Common myeloid progenitor, CD34-positive (primary cell): ENCODE data around the gene CD99L2.
A peak's percentile ranks its signal among the peaks of the same experiment; 100 is the strongest.

ENCODE experiments used
- CTCF ChIA-PET: fragments of 350-600 bp; sonication (Branson Sonifier 250); formaldehyde crosslinking; loops from one replicate; lab custom pipeline; 2021; ENCODE audit warnings: antibody characterized with exemption; lab: Charles Lee
- POLR2A ChIA-PET: fragments of 350-600 bp; sonication (Branson Sonifier 250); formaldehyde crosslinking; loops from one replicate; lab custom pipeline; 2021; ENCODE audit warnings: antibody characterized with exemption; lab: Charles Lee
- DNase-seq, 3 donors: peaks; one replicate each; pipeline versions ENCODE4 v3.0.0 to v3.0.0-alpha.2; 2013
- H3K27ac ChIP-seq, 2 experiments: 1 replicate in 1 of 2; 2 replicates in 1 of 2; pipeline ENCODE4 v1.7.0; 2013; ENCODE audit warnings: inconsistent platforms in 2 of 2, low read length in 2 of 2, mild to moderate bottlenecking in 2 of 2, low read depth in 1 of 2, moderate library complexity in 1 of 2; ENCODE audit not compliant: severe bottlenecking in 2 of 2, insufficient read depth in 1 of 2, poor library complexity in 1 of 2
- H3K27me3 ChIP-seq, 5 experiments: replicated peaks in 2 of 5; 1 replicate in 3 of 5; 2 replicates in 2 of 5; pipeline versions ENCODE4 v1.6.1 to v1.7.0; 2013; ENCODE audit warnings: low read length in 4 of 5, mild to moderate bottlenecking in 2 of 5, moderate library complexity in 2 of 5, inconsistent platforms in 1 of 5; ENCODE audit not compliant: insufficient read depth in 5 of 5, control insufficient read depth in 4 of 5
- H3K36me3 ChIP-seq, 4 experiments: 1 replicate in 2 of 4; 2 replicates in 2 of 4; pipeline versions ENCODE4 v1.6.1 to v1.7.0; 2013; ENCODE audit warnings: low read length in 3 of 4, control low read depth in 1 of 4, mild to moderate bottlenecking in 1 of 4; ENCODE audit not compliant: control insufficient read depth in 4 of 4, insufficient read depth in 4 of 4
- H3K4me1 ChIP-seq, 4 experiments: 1 replicate in 3 of 4; 2 replicates in 1 of 4; pipeline versions ENCODE4 v1.6.1 to v1.7.1; 2013; ENCODE audit warnings: low read length in 3 of 4, mild to moderate bottlenecking in 3 of 4, control low read depth in 1 of 4, inconsistent platforms in 1 of 4, moderate library complexity in 1 of 4; ENCODE audit not compliant: control insufficient read depth in 4 of 4, insufficient read depth in 4 of 4; ENCODE audit errors: control extremely low read depth in 1 of 4
- H3K4me3 ChIP-seq, 7 experiments: 1 replicate in 4 of 7; 2 replicates in 3 of 7; pipeline versions ENCODE4 v1.5.1 to v1.7.0; 2013; ENCODE audit warnings: mild to moderate bottlenecking in 7 of 7, low read length in 6 of 7, moderate library complexity in 6 of 7, inconsistent platforms in 2 of 7, low read depth in 2 of 7, control low read depth in 1 of 7; ENCODE audit not compliant: insufficient read depth in 4 of 7, control insufficient read depth in 1 of 7; ENCODE audit errors: extremely low read depth in 1 of 7
- H3K9me3 ChIP-seq, 5 experiments: 1 replicate in 4 of 5; 2 replicates in 1 of 5; pipeline versions ENCODE4 v1.6.1 to v1.7.1; 2013; ENCODE audit warnings: low read length in 4 of 5, mild to moderate bottlenecking in 2 of 5, inconsistent platforms in 1 of 5, low read depth in 1 of 5, moderate library complexity in 1 of 5; ENCODE audit not compliant: control insufficient read depth in 4 of 5, insufficient read depth in 2 of 5; ENCODE audit errors: control extremely low read depth in 1 of 5
- WGBS: methylation state at CpG from one replicate; pipeline ENCODE4 v1.1.5; 2013; ENCODE audit not compliant: insufficient coverage; 5-methylcytosine and 5-hydroxymethylcytosine counted together

The CD99L2 gene

GRCh38 chrX:150775569-150776350 lies 122.7 kb downstream of the CD99L2 start:
- Histone ChIP-seq H3K4me1 (no peaks in the 10 kb centered on the region), H3K27ac (no peak overlapping the region), H3K9me3 (no peaks in the 10 kb centered on the region), H3K4me3 (no peak overlapping the region), H3K36me3 (peaks cover 0 to 13% (median 2%) of the 10 kb centered on the region in 4 experiments), H3K27me3 (no peaks in the 10 kb centered on the region)
- WGBS: 94% methylated on average over 12 of the region's 18 CpGs
- DNase-seq: no peak
- POLR2A ChIA-PET: no interaction called here
- CTCF ChIA-PET: interaction anchor here (0.9 to 1.2 kb wide), 2 partner anchors 304 to 308 kb away, joined by 3 read pairs; no protein-coding TSS in a partner anchor

GRCh38 chrX:150774798-150775568 lies 123.5 kb downstream of the CD99L2 start:
- ChIA-PET CTCF (interaction anchor here (0.6 to 8.0 kb wide), 5 partner anchors 11 to 586 kb away, joined by 3 to 71 read pairs (median 3); no protein-coding TSS in a partner anchor), POLR2A (no interaction called here)
- Histone ChIP-seq H3K27me3 (no peaks in the 10 kb centered on the region), H3K36me3 (peaks cover 0 to 16% (median 2%) of the 10 kb centered on the region in 4 experiments), H3K9me3 (no peaks in the 10 kb centered on the region), H3K27ac (no peak overlapping the region), H3K4me3 (no peak overlapping the region), H3K4me1 (no peaks in the 10 kb centered on the region)
- 94% methylated on average over 11 of the region's 14 CpGs for whole genome bisulfite sequencing
- no peak for DNase-seq

- ChIA-PET CTCF (interaction anchor here (0.7 to 8.0 kb wide), 3 partner anchors 10 to 309 kb away, joined by 3 to 71 read pairs (median 3); no protein-coding TSS in a partner anchor), POLR2A (no interaction called here)
- H3K27ac ChIP-seq: no peak overlapping the region
- no peak for DNase-seq
- peaks cover 0 to 16% (median 3%) of the 10 kb centered on the region in 4 experiments for H3K36me3 ChIP-seq
- no peak overlapping the region for H3K4me3 ChIP-seq
- H3K9me3 ChIP-seq: no peaks in the 10 kb centered on the region
- no peaks in the 10 kb centered on the region for H3K27me3 ChIP-seq
- 74% methylated on average over 4 of the region's 4 CpGs for WGBS
- H3K4me1 ChIP-seq: no peaks in the 10 kb centered on the region
These were observed 124.8 kb downstream of the CD99L2 start for GRCh38 chrX:150773634-150774033.

- POLR2A ChIA-PET: no interaction called here
- WGBS: 90% methylated on average over 7 of the region's 8 CpGs
- Histone ChIP-seq H3K36me3 (peaks cover 0 to 16% (median 5%) of the 10 kb centered on the region in 4 experiments), H3K9me3 (no peaks in the 10 kb centered on the region), H3K4me3 (no peak overlapping the region), H3K27me3 (no peaks in the 10 kb centered on the region), H3K27ac (no peak overlapping the region), H3K4me1 (no peaks in the 10 kb centered on the region)
- DNase-seq: no peak
- CTCF ChIA-PET: interaction anchor here (0.7 to 8.0 kb wide), 5 partner anchors 11 to 310 kb away, joined by 3 to 71 read pairs (median 3); no protein-coding TSS in a partner anchor
These were observed 125.4 kb downstream of the CD99L2 start for GRCh38 chrX:150773117-150773516.

GRCh38 chrX:150772150-150772970 lies 126.1 kb downstream of the CD99L2 start:
- 40% methylated on average over 21 of the region's 26 CpGs for WGBS
- Histone ChIP-seq H3K4me3 (no peak overlapping the region), H3K4me1 (no peaks in the 10 kb centered on the region), H3K9me3 (no peaks in the 10 kb centered on the region), H3K27ac (no peak overlapping the region), H3K27me3 (no peaks in the 10 kb centered on the region), H3K36me3 (peaks cover 0 to 16% (median 5%) of the 10 kb centered on the region in 4 experiments)
- peak; percentile 45 to 71 (median 67) for DNase-seq
- ChIA-PET CTCF (interaction anchor here (0.6 to 8.0 kb wide), 13 partner anchors 9 to 899 kb away, joined by 3 to 71 read pairs (median 3); no protein-coding TSS in a partner anchor), POLR2A (interaction anchor here (0.5 kb wide), 1 partner anchor 14 kb away, joined by 3 read pairs; no protein-coding TSS in a partner anchor)

GRCh38 chrX:150771116-150771515 lies 127.4 kb downstream of the CD99L2 start:
- Histone ChIP-seq H3K36me3 (peaks cover 0 to 16% (median 8%) of the 10 kb centered on the region in 4 experiments), H3K9me3 (no peaks in the 10 kb centered on the region), H3K27me3 (no peaks in the 10 kb centered on the region), H3K4me1 (no peaks in the 10 kb centered on the region), H3K4me3 (no peak overlapping the region), H3K27ac (no peak overlapping the region)
- DNase-seq: no peak
- 95% methylated on average over 13 of the region's 16 CpGs for WGBS
- CTCF ChIA-PET: interaction anchor here (0.7 to 8.0 kb wide), 2 partner anchors 166 to 312 kb away, joined by 4 to 71 read pairs; no protein-coding TSS in a partner anchor
- POLR2A ChIA-PET: no interaction called here
